Measurements from ENCODE around the gene TMC7. TPM values are rescaled to one million over a fixed set of nuclear protein-coding genes. Genes with fewer than 3 reads are reported as not detected.

The TMC7 gene
- total and polyA plus RNA-seq, 2 of the 13 experiments (the other 11 are each of a cell fraction or from before 2014, with no cell fraction given) = 1.2 to 5.1 TPM

- ATAC-seq (no peak), FAIRE-seq (no peak), DNase-seq (ENCODE audit: low spot score) (no peak)
- peaks cover 22 to 42% of the 10 kb centered on the region in 2 experiments for H3K36me3 ChIP-seq (replicated peaks in 1 of 2; ENCODE audit: control insufficient read depth in 1 of 2, insufficient read depth in 2 of 2, low read length in 2 of 2)
- no peak overlapping the region for H3K4me3 ChIP-seq (replicated peaks in 1 of 3; ENCODE audit: insufficient read depth in 1 of 3, low read depth in 2 of 3, low read length in 3 of 3)
- no peaks in the 10 kb centered on the region; a peak in 1 of 5 replicates for H3K27me3 ChIP-seq (ENCODE audit: control insufficient read depth in 1 of 2, insufficient read depth in 2 of 2, low read length in 2 of 2)
- no peak overlapping the region for H3K4me2 ChIP-seq (ENCODE audit: low read depth, low read length)
- no peaks in the 10 kb centered on the region for H4K20me1 ChIP-seq (ENCODE audit: insufficient read depth, low read length)
- ChIA-PET POLR2A (interaction anchor here (2.5 kb wide), 1 partner anchor 90 kb away, joined by 10 read pairs; the partner anchor contains the start of gene TMC7), CTCF (ENCODE audit: low intra/inter-chr PET ratio, low total read pairs) (interaction anchor here (6.5 kb wide), 1 partner anchor 92 kb away, joined by 172 read pairs; the partner anchor contains the start of gene TMC7)
- in situ Hi-C loops (cut with HindIII; ENCODE audit: extremely low pct_ligation_motif_present, low pct_unique_long_range_greater_than_20kb) = loop anchor here (5.0 kb wide), 1 partner anchor 91 kb away; the partner anchor contains the start of gene TMC7
- H3K79me2 ChIP-seq (ENCODE audit: insufficient read depth, low read length) = peaks cover 7% of the 10 kb centered on the region
- peaks cover 16% of the 10 kb centered on the region for H3K4me1 ChIP-seq (ENCODE audit: insufficient read depth, low read length)
- no peaks in the 10 kb centered on the region for H3K9me3 ChIP-seq (ENCODE audit: low read length)
- intact Hi-C loops (cut with micrococcal nuclease; ENCODE audit: unreplicated experiment) = no loop called here
- 98% methylated on average over 3 of the region's 3 CpGs for WGBS (ENCODE audit: low lambda C conversion rate)
- H3K27ac ChIP-seq (ENCODE audit: extremely low read length, insufficient read depth, low read length) = no peak overlapping the region
- no peak overlapping the region for H3K9ac ChIP-seq (ENCODE audit: insufficient read depth, low read depth, low read length)
- no TSS peak for BruUV-seq (replicated peaks)
- H2AFZ ChIP-seq (ENCODE audit: low read length) = no peak overlapping the region
- TF ChIP-seq ISX (CRISPR knock-in tag; conservative IDR thresholded peaks at IDR 0.05) (no peak), TIGD3 (CRISPR knock-in tag; IDR thresholded peaks at IDR 0.05; ENCODE audit: borderline replicate concordance) (no peak), RORA (CRISPR knock-in tag; IDR thresholded peaks at IDR 0.05) (no peak), GPN1 (CRISPR knock-in tag; IDR thresholded peaks at IDR 0.05; ENCODE audit: borderline replicate concordance) (no peak), NFKB2 (CRISPR knock-in tag; IDR thresholded peaks at IDR 0.05; ENCODE audit: borderline replicate concordance) (no peak), ZNF773 (CRISPR knock-in tag; IDR thresholded peaks at IDR 0.05; ENCODE audit: borderline replicate concordance) (no peak), ZBTB38 (CRISPR knock-in tag; IDR thresholded peaks at IDR 0.05) (no peak), REPIN1 (CRISPR knock-in tag; IDR thresholded peaks at IDR 0.05; ENCODE audit: borderline replicate concordance, low read depth) (no peak), KDM6A (CRISPR knock-in tag; IDR thresholded peaks at IDR 0.05; ENCODE audit: low read depth) (no peak), SNAPC2 (CRISPR knock-in tag; IDR thresholded peaks at IDR 0.05) (no peak), ZBTB39 (CRISPR knock-in tag; IDR thresholded peaks at IDR 0.05) (no peak), THRA (CRISPR knock-in tag; IDR thresholded peaks at IDR 0.05; ENCODE audit: borderline replicate concordance) (no peak), ZNF713 (CRISPR knock-in tag; IDR thresholded peaks at IDR 0.05) (no peak), MIXL1 (CRISPR knock-in tag; IDR thresholded peaks at IDR 0.05) (no peak), THAP8 (CRISPR knock-in tag; IDR thresholded peaks at IDR 0.05; ENCODE audit: borderline replicate concordance) (no peak), ZNF460 (CRISPR knock-in tag; IDR thresholded peaks at IDR 0.05; ENCODE audit: borderline replicate concordance) (no peak)
- TF ChIP-seq, protein P1, sequence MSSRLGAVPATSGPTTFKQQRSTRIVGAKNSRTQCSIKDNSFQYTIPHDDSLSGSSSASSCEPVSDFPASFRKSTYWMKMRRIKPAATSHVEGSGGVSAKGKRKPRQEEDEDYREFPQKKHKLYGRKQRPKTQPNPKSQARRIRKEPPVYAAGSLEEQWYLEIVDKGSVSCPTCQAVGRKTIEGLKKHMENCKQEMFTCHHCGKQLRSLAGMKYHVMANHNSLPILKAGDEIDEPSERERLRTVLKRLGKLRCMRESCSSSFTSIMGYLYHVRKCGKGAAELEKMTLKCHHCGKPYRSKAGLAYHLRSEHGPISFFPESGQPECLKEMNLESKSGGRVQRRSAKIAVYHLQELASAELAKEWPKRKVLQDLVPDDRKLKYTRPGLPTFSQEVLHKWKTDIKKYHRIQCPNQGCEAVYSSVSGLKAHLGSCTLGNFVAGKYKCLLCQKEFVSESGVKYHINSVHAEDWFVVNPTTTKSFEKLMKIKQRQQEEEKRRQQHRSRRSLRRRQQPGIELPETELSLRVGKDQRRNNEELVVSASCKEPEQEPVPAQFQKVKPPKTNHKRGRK (CRISPR knock-in tag; IDR thresholded peaks at IDR 0.05) = no peak
Observed at GRCh38 chr16:19073344-19073743, 89.6 kb downstream of the TMC7 start.
